MM.1S (cell line): ENCODE results near the gene COL4A3.
"Not testable (repeated sequence)": the region's sequence is repeated elsewhere in the genome, so short reads cannot be mapped to it uniquely, and the experiment has no call there.

Experiments used
- DNase-seq: peaks from one replicate; pipeline ENCODE4 v3.0.0-alpha.2; 2015
- H2AFZ ChIP-seq: fragments of 300-600 bp; sonication (generic); 2 replicates; pipeline ENCODE4 v1.6.0; 2016; ENCODE audit warnings: antibody characterized with exemption, low read length
- H3F3A ChIP-seq: fragments of 300-600 bp; sonication (generic); 2 replicates; pipeline ENCODE4 v1.6.1; 2016; ENCODE audit warnings: mild to moderate bottlenecking, antibody characterized with exemption, low read length, moderate library complexity, mixed read lengths; ENCODE audit not compliant: insufficient read depth
- H3K27ac ChIP-seq: fragments of 300-600 bp; sonication (generic); 2 replicates; pipeline ENCODE4 v1.5.1; 2016; ENCODE audit warnings: mild to moderate bottlenecking, low read length
- H3K27me3 ChIP-seq: fragments of 300-600 bp; sonication (generic); replicated peaks from 2 replicates; pipeline ENCODE4 v1.6.0; 2016; ENCODE audit warnings: low read length; ENCODE audit not compliant: insufficient read depth
- H3K36me3 ChIP-seq: fragments of 300-600 bp; sonication (generic); replicated peaks from 2 replicates; pipeline ENCODE4 v1.6.1; 2016; ENCODE audit warnings: mild to moderate bottlenecking, low read length, mixed read lengths; ENCODE audit not compliant: insufficient read depth
- H3K4me1 ChIP-seq: fragments of 300-600 bp; sonication (generic); 2 replicates; pipeline ENCODE4 v1.6.1; 2016; ENCODE audit warnings: low read length, mixed read lengths
- H3K4me2 ChIP-seq: fragments of 300-600 bp; sonication (generic); 2 replicates; pipeline ENCODE4 v1.6.0; 2016; ENCODE audit warnings: low read depth, low read length
- H3K4me3 ChIP-seq: fragments of 300-600 bp; sonication (generic); 2 replicates; pipeline ENCODE4 v1.5.1; 2016; ENCODE audit warnings: low read length, mixed read lengths
- H3K79me2 ChIP-seq: fragments of 300-600 bp; sonication (generic); 2 replicates; pipeline ENCODE4 v1.6.1; 2016; ENCODE audit warnings: mixed run types, low read length, mixed read lengths
- H3K9ac ChIP-seq: fragments of 300-600 bp; sonication (generic); 2 replicates; pipeline ENCODE4 v1.6.1; 2016; ENCODE audit warnings: low read length, mixed read lengths
- H3K9me2 ChIP-seq: fragments of 300-600 bp; sonication (generic); replicated peaks from 2 replicates; pipeline ENCODE4 v1.6.1; 2016; ENCODE audit warnings: mild to moderate bottlenecking, low read length, mixed read lengths; ENCODE audit not compliant: insufficient read depth
- H3K9me3 ChIP-seq: fragments of 300-600 bp; sonication (generic); replicated peaks from 2 replicates; pipeline ENCODE4 v1.6.1; 2016; ENCODE audit warnings: mild to moderate bottlenecking, low read length, mixed read lengths; ENCODE audit not compliant: insufficient read depth
- H4K20me1 ChIP-seq: fragments of 300-600 bp; sonication (generic); 2 replicates; pipeline ENCODE4 v1.6.1; 2016; ENCODE audit warnings: mild to moderate bottlenecking, low read length, moderate library complexity, mixed read lengths; ENCODE audit not compliant: insufficient read depth
- EZH2 ChIP-seq: fragments of 300-600 bp; sonication (generic); optimal IDR thresholded peaks from 2 replicates; pipeline ENCODE3; 2017; ENCODE audit warnings: low read depth, mild to moderate bottlenecking, antibody characterized with exemption, low read length, mixed read lengths
- EZH2phosphoT487 ChIP-seq: fragments of 300-600 bp; sonication (generic); IDR thresholded peaks from 2 replicates; pipeline ENCODE4 v1.6.1; 2018; ENCODE audit warnings: antibody characterized with exemption, low read length
- TF ChIP-seq, protein P1 (sequence below): fragments of 300-600 bp; sonication (generic); IDR thresholded peaks from 2 replicates; pipeline ENCODE4 v1.5.1; 2016; ENCODE audit warnings: antibody characterized with exemption, low read length, mixed read lengths

COL4A3 gene

DNA sequence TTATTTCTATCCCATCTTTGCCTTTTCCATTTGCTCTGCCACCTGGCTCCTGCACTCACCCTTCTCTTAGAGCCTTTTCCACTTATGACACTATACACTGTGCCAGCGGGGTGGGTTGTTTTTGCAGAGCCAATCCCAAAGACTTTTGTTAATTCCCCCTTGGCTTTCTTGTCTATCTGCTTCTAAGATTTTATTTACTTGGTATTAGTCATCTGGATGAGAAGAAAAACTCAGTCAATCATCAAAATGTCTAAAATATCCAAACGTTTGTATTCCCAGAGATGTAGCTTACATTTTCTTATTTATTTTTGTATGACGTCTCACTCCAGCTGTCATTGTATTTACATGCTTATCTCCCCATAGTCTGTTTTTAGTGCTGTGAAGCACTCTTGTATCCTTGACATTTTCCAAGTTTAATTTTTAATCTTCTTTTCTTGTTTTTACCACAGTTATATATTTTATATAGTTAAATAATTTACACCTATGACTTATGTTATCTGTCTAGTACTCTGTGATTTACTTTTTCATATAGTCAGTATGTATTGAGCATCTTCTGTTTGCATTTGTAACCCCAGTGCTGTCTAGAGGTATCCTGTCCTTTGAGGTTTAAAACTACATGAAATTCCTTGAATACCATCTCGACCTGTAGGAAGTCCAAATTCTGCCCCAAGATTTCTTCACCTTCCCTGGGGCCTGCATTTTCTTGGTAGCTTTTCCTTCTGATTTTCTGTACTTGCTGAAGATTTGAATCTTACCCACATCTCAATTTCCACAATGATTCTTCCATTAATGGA, 55.1 kb downstream of the COL4A3 start:
- TF ChIP-seq EZH2 (no peak), EZH2phosphoT487 (no peak)
- TF ChIP-seq, protein P1, sequence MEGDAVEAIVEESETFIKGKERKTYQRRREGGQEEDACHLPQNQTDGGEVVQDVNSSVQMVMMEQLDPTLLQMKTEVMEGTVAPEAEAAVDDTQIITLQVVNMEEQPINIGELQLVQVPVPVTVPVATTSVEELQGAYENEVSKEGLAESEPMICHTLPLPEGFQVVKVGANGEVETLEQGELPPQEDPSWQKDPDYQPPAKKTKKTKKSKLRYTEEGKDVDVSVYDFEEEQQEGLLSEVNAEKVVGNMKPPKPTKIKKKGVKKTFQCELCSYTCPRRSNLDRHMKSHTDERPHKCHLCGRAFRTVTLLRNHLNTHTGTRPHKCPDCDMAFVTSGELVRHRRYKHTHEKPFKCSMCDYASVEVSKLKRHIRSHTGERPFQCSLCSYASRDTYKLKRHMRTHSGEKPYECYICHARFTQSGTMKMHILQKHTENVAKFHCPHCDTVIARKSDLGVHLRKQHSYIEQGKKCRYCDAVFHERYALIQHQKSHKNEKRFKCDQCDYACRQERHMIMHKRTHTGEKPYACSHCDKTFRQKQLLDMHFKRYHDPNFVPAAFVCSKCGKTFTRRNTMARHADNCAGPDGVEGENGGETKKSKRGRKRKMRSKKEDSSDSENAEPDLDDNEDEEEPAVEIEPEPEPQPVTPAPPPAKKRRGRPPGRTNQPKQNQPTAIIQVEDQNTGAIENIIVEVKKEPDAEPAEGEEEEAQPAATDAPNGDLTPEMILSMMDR = no peak
- no peak overlapping the region for H3K27ac ChIP-seq
- H4K20me1 ChIP-seq = no peaks in the 10 kb centered on the region
- H3K4me1 ChIP-seq = no peaks in the 10 kb centered on the region
- H3K4me3 ChIP-seq = no peak overlapping the region
- no peak overlapping the region for H3K4me2 ChIP-seq
- no peaks in the 10 kb centered on the region for H3F3A ChIP-seq
- H3K9me2 ChIP-seq = no peaks in the 10 kb centered on the region
- DNase-seq = no peak
- H3K9me3 ChIP-seq = no peaks in the 10 kb centered on the region
- no peak overlapping the region for H3K9ac ChIP-seq
- H3K79me2 ChIP-seq = no peaks in the 10 kb centered on the region
- no peaks in the 10 kb centered on the region for H3K36me3 ChIP-seq
- H2AFZ ChIP-seq = no peak overlapping the region
- no peaks in the 10 kb centered on the region for H3K27me3 ChIP-seq

DNA sequence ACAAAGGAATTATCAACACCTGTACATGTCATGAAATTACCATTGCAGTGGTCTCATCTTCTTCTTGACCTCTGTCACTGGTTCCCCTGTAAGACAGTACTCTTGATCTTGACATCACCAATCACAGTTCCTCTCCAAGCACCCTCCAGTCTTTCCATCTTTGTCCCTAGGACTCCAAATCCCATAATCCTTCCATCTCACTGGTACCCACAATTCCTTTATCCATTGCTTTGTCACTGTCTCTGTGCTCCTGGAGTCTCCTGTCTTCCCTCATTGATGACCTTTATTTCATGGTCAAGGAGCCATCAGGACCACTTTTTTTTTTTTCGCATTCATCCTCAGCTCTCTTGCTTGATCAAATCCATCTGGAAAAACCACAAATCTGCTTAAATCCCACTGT, 56.7 kb downstream of the COL4A3 start:
- Histone ChIP-seq H3K4me1 (no peaks in the 10 kb centered on the region), H3K9me3 (no peaks in the 10 kb centered on the region), H3K79me2 (no peaks in the 10 kb centered on the region), H3K36me3 (no peaks in the 10 kb centered on the region), H2AFZ (no peak overlapping the region), H3K27me3 (no peaks in the 10 kb centered on the region), H3K27ac (no peak overlapping the region), H4K20me1 (no peaks in the 10 kb centered on the region), H3K4me2 (no peak overlapping the region), H3F3A (no peaks in the 10 kb centered on the region), H3K4me3 (no peak overlapping the region), H3K9ac (no peak overlapping the region), H3K9me2 (no peaks in the 10 kb centered on the region)
- DNase-seq = no peak
- TF ChIP-seq, protein P1 = no peak
- TF ChIP-seq EZH2 (no peak), EZH2phosphoT487 (no peak)

DNA sequence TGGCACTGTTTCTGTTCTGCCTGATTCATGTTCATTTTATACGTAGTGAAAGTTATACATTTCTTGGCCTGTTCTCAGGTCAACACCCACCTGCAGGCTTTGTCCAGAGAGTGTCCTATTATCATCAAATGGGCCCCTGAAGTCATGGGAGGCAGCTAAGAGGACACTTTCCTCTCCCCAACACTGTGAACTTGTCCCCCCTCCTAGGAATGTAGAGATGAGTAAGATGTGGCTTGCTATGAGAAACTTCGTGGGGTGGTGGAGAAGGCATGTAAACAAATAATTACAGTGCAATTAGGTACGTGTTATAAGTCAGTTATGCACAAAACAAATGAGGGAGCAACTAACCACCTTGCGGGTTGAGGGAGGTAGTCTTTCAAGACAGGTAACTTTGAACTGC, 57.9 kb downstream of the COL4A3 start:
- H3K4me1 ChIP-seq = no peaks in the 10 kb centered on the region
- H3K9ac ChIP-seq = no peak overlapping the region
- no peak overlapping the region for H3K27ac ChIP-seq
- no peak overlapping the region for H3K4me2 ChIP-seq
- no peaks in the 10 kb centered on the region for H3K9me2 ChIP-seq
- H4K20me1 ChIP-seq = no peaks in the 10 kb centered on the region
- no peak overlapping the region for H2AFZ ChIP-seq
- H3F3A ChIP-seq = no peaks in the 10 kb centered on the region
- no peak for TF ChIP-seq EZH2phosphoT487
- TF ChIP-seq, protein P1 = no peak
- TF ChIP-seq EZH2 = no peak
- H3K36me3 ChIP-seq = no peaks in the 10 kb centered on the region
- no peaks in the 10 kb centered on the region for H3K79me2 ChIP-seq
- no peaks in the 10 kb centered on the region for H3K9me3 ChIP-seq
- H3K27me3 ChIP-seq = no peaks in the 10 kb centered on the region
- DNase-seq = no peak
- H3K4me3 ChIP-seq = no peak overlapping the region

DNA sequence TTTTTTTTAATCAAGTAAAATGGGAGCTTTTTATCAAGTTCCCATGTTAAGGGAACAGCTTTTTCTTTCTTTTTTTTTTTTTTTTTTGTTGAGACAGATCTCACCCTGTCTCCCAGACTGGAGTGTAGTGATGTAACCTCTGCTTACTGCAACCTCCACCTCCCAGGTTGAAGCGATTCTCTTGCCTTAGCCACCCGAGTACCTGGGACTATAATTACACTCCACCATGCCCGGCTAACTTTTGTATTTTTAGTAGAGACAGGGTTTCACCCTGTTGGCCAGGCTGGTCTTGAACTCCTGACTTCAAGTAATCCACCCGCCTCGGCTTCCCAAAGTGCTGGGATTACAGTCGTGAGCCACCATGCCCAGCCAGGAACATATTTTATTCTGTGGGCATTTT, 61.2 kb downstream of the COL4A3 start:
- not testable (repeated sequence) for H3F3A ChIP-seq, DNase-seq, H3K4me1 ChIP-seq, H3K36me3 ChIP-seq, H3K79me2 ChIP-seq, H3K4me3 ChIP-seq, H3K9me3 ChIP-seq, H3K27me3 ChIP-seq, H3K9ac ChIP-seq, H3K27ac ChIP-seq, H3K4me2 ChIP-seq, H2AFZ ChIP-seq, H4K20me1 ChIP-seq, H3K9me2 ChIP-seq
